Measurements from ENCODE around the gene AFMID.
"Not testable (repeated sequence)": the region's sequence is repeated elsewhere in the genome, so short reads cannot be mapped to it uniquely, and the experiment has no call there.

The AFMID gene

GRCh38 chr17:78170692-78171590, 16.2 kb upstream of the AFMID start:
- no peak for TF ChIP-seq CTCF (IDR thresholded peaks at IDR 0.05; ENCODE audit: insufficient read depth, low read depth, low read length, missing control alignments)
- no peak for DNase-seq (ENCODE audit: low read depth)
- no peak overlapping the region for H3K4me3 ChIP-seq (ENCODE audit: low read length)

GRCh38 chr17:78171591-78172248, 15.4 kb upstream of the AFMID start:
- not testable (repeated sequence) for H3K4me3 ChIP-seq (ENCODE audit: low read length); DNase-seq (ENCODE audit: low read depth)

- no peak for DNase-seq (ENCODE audit: low read depth)
- TF ChIP-seq CTCF (IDR thresholded peaks at IDR 0.05; ENCODE audit: insufficient read depth, low read depth, low read length, missing control alignments), result no peak
- no peak overlapping the region for H3K4me3 ChIP-seq (ENCODE audit: low read length)
Observed at GRCh38 chr17:78172249-78173051, 14.7 kb upstream of the AFMID start.

DNA sequence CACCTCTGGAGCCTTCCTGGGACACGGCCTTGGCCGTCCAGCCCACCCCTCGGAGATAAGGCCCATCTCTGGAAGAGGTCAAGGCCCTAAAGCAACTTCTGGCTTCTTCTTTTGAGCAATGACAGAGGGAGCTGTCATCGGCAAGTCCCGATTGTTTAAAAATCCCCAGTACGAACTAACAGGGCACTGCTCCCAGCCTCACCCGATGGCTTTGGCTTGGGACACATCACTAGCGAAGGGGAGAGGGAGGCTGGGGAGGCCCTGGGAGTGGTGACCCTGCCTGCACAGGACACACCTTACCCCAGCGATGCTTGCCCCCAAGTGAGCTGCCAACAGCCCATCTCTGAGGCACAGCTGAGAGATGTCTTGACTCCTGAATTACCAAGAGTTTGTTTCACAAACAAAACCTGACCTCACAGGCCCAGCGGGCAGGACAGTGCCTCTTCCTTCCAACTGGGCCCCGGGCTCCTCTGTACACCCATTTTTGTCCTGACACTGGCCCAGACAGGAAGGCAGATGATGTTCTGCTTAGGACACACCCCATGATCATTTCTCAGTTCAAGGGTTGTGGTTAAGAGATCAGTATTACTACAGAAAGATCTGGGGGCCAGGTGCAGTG, 14.0 kb upstream of the AFMID start:
- H3K4me3 ChIP-seq (ENCODE audit: low read length), result no peak overlapping the region
- TF ChIP-seq CTCF (IDR thresholded peaks at IDR 0.05; ENCODE audit: insufficient read depth, low read depth, low read length, missing control alignments), result no peak
- no peak for DNase-seq (ENCODE audit: low read depth)

GRCh38 chr17:78174346-78174869, 12.8 kb upstream of the AFMID start:
- TF ChIP-seq CTCF (IDR thresholded peaks at IDR 0.05; ENCODE audit: insufficient read depth, low read depth, low read length, missing control alignments), result peak; percentile 41
- peak; percentile 39 for DNase-seq (ENCODE audit: low read depth)
- H3K4me3 ChIP-seq (ENCODE audit: low read length), result no peak overlapping the region

DNA sequence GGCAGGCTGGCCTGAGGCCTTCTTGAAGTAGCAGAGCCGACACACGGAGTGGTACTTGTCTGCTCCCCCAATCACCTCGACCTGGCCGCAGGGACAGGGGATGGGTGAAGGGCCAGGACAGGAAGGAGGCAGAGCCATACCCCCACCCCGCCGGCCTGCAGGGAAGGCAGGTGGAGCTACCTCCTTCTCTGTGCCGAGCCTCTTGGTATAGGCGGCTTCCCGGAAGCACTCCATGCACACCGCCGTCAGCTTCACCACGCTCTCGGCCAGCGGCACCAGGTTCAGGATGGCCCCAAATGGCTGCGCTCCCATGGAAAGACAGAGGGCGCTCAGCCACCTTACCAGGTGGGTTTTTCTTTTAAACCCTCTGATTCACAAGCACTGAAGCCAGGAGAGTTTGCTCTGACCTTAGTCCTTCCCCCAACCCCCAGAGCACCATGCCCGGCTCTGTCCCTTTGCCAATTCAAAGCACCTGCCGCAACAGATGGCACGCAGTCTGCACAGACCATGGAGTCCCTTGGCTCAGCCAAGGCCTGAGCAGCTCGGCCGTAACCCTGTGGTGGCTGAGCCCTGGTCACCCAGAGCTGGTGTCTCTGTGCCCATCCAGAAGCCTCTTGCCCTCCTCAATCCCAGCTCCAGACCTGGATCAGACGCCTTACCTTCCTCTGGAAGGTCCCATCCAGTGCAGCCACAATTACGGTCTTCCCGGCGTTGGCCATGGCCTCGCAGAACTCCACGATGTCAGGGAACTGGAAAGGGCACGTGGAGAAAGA, 12.1 kb upstream of the AFMID start:
- TF ChIP-seq CTCF (IDR thresholded peaks at IDR 0.05; ENCODE audit: insufficient read depth, low read depth, low read length, missing control alignments), result peak; percentile 20
- peak; percentile 33 for DNase-seq (ENCODE audit: low read depth)
- H3K4me3 ChIP-seq (ENCODE audit: low read length), result no peak overlapping the region
